Colon (tissue), 2 donors: ENCODE results near the gene NOP58.
"Not testable (repeated sequence)": the region's sequence is repeated elsewhere in the genome, so short reads cannot be mapped to it uniquely, and the experiment has no call there.

Experiments used
- FAIRE-seq: peaks from 2 replicates; lab custom pipeline; 2012; peaks lifted over from hg19 to GRCh38; lab: Jason Lieb, UNC
- donor health status: control.
- donor health status: control.

NOP58 gene, protein sequence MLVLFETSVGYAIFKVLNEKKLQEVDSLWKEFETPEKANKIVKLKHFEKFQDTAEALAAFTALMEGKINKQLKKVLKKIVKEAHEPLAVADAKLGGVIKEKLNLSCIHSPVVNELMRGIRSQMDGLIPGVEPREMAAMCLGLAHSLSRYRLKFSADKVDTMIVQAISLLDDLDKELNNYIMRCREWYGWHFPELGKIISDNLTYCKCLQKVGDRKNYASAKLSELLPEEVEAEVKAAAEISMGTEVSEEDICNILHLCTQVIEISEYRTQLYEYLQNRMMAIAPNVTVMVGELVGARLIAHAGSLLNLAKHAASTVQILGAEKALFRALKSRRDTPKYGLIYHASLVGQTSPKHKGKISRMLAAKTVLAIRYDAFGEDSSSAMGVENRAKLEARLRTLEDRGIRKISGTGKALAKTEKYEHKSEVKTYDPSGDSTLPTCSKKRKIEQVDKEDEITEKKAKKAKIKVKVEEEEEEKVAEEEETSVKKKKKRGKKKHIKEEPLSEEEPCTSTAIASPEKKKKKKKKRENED

DNA sequence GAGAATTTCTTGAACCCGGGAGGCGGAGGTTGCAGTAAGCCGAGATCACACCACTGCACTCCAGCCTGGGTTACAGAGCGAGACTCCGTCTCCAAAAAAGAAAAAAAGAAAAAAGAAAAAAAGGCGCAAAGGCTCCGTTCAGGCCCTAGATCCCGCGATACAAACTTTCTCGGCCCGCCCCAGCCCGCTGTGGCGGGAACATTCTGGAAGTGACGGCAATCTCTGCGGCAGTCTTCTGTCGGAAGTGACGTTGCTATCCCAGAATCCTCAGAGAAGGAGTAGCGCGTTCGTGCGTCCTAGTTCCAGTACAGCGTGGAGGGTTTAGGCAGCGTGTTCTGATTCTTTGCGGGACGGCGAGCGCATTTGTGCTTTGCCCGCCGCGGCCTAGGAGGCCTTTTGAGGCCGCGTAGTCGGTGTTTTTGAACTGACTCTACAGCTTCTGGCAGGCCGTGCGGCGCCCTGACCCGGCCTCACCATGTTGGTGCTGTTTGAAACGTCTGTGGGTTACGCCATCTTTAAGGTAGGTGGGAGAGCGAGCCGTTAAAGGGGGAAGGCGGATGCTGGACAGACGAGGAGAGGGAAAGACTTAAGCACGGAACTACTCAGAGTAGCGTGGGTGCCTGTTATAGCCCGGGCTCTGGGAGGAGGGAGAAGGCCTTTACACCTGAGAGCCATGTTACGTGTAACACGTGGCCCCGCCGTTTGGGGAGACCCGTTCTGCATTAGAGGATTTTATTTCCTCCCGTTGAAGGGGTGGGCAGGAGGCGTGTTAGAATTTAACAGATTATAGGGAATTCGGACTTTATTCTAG, at the start of gene NOP58:
Gene NOP58 (plus strand): TSS at position 297 of the 811 bp plus-strand sequence. CDS start 179 bp downstream, at position 476.
- FAIRE-seq, result no peak

DNA sequence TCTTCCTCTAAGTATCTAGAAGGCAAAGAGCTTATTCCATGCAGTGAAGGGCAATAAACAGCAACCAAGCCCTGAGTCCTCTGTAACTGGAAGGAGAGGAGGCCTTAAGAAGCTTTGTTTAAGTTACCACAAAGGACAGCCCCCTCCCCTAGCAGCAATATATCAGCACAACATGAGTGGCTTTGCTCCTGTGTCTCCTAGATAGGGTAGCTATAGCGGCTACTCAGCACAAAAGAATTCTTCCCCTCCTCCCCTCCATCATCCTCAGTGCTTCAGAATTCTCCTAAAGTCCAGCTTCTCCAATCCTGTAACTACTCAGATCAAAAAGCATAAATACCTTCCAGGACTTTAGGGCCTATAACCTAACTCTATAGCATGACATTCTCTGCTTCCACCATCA, 43.7 kb upstream of the NOP58 start:
- no peak for FAIRE-seq

DNA sequence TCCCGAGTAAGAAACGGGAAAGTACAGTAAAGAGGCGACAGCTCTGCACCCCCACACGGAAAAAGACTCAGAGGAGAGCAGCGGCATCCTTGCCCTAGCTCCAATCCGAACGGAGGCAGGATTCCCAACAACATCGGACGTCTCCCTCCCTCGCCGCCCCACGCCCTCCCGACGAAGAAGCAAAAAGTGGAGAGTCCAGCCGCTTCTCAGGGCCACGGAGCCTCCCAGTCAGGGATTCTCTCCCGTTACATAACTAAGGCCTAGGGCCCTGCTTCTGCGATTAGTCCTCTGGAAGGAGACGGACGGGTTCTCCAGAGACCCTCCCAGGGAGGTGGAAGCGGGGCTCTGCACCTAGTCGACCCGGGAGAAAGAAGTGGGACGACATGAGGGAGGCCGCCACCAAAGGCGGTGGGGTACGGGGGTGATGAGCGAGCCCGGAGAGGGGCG, 27.8 kb upstream of the NOP58 start:
- no peak for FAIRE-seq

DNA sequence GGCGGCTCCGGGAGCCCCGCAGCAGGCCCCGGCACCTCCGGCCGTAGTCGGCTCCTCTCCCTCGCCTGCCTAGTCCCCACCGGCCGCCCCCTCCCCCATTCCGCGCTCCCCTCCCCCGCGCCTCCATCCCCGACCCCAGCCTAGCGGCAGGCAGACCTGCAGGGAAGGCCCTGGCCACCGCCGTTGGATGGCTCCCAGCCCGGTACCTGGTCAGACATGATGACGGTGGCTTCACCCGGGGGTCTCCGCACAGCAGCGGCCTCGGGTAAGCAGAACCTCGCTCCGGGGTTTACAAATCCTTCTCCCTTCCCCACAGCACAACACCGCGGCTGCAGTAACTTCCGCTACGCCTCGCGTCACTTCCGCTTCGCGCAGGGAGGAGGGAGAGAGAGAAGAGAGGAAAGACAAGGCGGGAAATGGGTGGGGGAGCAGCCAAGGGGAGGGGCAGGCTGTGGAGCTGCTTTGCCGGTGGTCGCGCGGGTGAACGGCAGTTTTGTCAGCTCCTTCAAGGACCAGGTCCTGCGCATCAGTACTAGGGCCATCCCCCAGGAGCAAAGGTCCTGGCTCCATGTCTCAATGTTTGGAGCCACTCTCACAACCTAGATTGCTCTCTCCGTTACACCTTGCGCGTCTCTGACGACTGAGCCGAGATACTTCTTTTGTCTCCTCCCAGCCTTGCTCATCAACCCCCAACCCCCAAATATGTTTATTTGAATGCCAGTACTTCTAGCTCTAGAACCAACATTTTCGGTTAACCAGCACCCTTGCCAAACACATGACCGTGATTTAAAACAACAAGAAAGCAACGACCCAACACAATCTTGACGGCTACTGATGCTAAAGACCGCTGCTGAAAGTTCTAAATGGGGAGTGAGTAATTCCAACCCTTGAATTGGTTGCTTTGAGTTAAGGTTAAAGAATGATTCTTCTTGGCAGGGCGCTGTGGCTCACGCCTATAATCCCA, 27.0 kb upstream of the NOP58 start, which contains the start of gene SUMO1:
Gene SUMO1 (minus strand): TSS at position 364 of the 964 bp plus-strand sequence. CDS start 146 bp downstream, at position 218.
- FAIRE-seq, result no peak

DNA sequence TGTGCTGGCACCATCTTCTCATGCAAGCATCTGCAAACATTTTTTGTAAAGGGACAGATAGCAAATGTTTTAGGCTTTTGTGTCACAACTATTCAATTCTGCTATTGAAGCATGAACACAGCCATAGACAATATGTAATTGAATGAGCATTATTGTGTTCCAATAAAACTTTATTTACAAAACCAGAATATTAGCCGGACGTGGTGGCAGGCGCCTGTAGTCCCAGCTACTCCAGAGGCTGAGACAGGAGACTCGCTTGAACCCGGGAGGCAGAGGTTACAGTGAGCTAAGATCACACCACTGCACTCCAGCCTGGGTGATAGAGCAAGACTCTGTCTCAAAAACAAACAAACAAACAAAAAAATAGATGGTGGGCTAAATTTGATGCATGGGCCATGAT, 17.9 kb upstream of the NOP58 start:
- not testable (repeated sequence) for FAIRE-seq

DNA sequence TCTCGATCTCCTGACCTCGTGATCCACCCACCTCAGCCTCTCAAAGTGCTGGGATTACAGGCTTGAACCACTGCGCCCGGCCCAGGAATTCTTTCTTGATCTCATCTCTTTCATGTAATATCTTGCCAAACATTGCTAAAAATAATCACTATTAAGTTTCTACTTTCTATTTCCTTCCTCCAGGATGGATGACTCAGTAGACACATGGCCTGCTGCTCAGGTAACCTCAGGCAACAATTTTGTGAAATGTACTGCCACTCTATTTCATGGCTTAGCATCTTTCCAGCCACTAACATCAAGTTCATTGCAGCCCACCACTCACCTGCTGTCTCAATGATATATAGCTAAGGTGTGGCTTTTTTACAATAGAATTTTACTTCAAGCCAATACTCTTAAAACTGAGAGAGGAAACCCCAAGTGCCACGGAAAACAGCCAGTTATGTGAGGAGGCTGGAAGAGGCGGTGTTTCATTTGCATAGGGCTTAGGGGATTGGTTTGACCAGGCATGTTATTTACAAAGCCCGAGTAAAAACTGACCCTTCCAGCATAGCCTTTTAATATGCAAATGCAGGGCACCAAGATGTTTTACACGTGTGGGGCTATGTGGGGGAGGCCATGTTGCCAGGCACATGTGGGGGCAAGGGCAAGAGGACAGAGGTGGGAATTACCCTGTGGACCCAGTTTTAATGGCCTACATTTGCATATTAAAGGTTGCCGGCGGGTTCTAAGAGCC, 15.9 kb upstream of the NOP58 start:
- FAIRE-seq, result no peak

DNA sequence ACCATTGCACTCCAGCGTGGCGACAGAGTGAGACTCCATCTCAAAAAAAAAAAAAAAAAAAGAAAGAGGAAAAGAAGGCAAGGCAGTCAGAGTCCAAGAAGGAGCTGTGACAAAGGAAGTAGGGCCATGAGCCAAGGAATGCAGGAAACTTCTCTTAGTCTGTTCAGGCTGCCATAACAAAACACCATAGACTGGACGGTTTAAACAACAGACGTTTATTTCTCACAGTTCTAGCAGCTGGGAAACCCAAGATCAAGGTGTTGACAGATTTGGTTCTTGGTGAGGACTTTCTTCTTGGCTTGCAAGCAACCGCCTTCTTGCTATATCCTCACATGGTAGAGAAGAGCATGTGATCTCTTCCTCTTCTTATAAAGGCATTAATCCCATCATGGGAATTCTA, 14.1 kb upstream of the NOP58 start:
- FAIRE-seq, result no peak

DNA sequence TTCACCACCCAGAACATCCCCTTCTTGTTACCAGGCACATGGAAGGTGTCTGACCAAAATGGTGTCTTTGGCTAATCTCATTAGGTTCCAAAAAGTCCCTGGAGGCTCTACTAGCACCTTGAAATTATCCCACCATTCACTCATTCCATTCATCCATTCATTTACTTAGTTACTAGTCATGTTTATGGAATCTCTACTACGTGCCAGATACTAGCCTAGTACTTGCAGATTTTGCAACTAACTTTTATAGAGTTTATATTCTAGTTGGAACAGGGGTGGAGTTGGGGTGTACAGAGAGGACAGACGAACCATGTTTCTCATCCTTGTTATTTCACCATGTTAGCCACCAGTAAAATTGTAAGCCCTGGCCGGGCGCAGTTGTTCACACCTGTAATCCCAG, 4.0 kb upstream of the NOP58 start:
- FAIRE-seq, result no peak

DNA sequence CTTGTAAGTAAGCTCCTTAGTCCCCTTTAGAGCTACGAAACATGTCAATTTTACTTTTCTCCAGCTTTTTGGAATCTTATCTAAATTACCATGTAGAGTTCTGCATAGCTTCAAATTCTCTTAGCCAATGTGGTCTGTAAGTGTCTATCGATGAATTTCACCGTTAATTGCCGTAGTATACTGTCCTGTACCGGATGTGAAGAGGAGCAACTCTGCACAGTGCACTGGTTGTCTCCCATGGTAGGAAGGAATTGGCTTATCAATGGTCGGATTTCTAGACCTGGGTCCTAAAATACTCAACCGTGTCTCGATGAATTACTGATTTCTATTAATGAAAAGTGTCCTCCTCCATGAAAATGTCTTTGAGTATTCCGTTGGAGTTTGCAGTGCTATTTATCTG, 1.9 kb downstream of the NOP58 start:
- no peak for FAIRE-seq

DNA sequence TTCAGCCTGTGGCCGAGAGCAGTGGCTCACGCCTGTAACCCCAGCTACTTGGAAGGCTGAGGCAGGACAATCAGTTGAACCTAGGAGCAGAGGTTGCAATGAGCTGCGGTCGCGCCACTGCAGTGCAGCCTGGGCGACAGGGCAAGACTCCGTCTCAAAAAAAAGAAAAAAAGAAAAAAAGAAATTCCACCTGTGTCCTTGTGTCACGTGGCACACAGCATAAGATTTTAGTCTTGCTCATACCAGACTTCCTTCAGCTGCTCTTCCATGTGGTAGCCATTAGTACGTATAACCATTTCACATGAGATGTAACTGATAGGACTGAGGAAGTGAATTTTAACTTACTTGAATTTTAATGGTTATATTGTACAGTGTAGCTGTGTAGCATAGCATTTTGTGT, 4.0 kb downstream of the NOP58 start:
- FAIRE-seq, result no peak

DNA sequence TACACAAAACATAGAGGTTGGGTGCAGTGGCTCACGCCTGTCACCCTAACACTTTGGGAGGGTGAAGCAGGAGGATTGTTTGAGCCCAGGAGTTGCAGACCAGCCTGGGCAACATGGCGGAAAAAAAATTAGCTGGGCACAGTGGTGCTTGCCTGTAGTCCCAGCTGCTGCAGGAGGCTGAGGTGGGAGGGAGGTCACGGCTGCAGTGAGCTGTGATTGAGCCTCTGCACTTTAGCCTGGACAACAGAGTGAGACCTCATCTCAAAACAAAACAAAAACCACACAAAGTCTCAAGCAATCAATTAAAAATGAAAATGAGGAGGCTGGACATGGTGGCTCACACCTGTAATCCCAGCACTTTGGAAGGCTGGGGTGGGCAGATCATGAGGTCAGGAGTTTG, 4.9 kb downstream of the NOP58 start:
- no peak for FAIRE-seq

DNA sequence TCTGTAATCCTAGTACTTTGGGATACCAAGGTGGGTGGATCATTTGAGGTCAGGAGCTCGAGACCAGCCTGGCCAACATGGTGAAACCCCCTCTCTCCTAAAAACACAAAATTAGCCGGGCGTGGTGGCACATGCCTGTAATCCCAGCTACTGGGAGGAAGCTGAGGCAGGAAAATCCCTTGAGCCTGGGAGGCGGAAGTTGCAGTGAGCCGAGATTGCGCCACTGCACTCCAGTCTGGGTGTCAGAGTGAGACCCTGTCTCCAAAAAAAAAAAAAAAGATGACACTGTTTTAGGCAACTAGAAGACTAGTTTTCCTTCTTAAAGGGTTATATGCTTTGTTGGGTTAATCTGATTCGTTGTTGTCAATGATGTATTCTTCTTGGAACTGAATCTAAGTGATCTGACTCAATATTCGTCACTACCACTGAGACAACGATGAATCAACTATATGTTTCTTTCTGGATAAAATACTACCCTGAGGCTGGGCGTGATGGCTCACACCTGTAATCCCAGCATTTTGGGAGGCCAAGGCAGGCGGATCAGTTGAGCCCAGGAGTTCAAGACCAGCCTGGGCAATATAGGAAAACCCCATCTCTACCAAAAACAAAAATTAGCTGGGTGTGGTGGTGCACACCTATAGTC, 10.6 kb downstream of the NOP58 start:
- not testable (repeated sequence) for FAIRE-seq

DNA sequence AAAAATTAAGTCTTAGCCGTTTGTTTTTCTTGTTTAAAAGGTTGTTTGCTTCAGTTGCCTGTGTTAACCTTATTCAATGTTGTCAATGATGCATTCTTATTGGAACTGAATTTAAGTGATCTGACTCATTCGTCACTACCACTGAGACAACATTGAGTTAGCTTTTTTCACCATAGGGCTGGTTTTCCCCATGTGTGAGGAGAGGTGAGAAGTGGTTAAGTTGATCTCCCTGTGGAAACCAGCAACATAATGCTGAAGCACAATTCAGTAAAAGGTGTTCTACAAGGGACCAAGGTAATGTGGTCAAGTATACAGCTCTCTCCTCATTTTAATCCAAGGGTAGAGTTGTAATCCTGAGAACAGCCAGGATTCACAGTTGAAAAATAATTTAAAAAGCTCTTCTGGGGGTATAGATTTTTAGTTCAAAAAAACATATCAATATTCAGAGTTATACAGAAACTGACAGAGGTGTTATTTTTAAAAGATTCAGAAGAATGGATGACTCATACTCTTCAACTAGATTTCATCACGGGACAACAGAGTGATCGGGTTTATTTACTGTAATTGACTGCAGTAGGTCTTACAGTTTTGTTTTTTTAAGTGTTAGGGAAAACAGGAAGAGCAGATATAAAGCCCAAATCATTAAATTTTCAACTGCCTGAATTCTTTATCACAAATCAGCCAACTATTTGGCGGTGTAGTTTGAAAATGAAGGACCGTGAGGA, 12.6 kb downstream of the NOP58 start:
- no peak for FAIRE-seq

DNA sequence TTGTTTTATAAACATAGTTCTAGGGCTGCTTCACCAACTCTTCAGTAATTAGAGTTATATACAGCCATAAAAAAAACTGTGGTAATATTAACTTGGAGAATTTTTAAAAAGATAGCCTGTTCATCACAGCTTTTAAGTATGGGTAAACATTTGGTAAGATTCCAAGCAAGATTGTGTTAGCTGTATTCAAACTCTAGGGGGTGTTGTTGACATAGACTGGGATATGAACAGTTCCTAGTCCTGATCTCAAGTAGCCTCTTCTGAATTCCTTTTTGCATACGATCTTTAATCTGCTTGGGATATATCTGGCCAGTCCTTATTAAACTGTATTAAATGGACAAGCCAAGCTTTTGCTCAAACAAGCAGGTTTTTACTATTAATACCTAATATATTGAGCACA, 13.4 kb downstream of the NOP58 start:
- FAIRE-seq, result no peak

DNA sequence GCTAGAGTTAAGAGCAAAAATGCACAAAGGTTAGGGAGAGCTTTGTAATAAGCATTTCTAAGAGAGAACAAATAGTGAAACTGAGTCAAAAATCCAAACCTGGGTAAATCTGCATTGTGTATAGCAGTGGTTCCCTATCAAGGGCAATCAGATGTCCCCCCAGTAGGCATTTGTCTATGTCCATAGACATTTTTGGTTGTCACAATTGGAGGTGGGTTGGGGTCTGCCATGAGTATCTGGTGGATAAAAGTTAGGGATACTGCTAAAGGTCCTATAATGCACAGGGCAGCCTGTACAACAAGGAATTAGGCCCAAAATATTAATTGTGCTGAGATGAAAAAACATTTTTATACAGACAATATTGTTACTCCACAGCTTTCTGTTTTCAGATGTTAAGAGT, 21.0 kb downstream of the NOP58 start:
- FAIRE-seq, result no peak

DNA sequence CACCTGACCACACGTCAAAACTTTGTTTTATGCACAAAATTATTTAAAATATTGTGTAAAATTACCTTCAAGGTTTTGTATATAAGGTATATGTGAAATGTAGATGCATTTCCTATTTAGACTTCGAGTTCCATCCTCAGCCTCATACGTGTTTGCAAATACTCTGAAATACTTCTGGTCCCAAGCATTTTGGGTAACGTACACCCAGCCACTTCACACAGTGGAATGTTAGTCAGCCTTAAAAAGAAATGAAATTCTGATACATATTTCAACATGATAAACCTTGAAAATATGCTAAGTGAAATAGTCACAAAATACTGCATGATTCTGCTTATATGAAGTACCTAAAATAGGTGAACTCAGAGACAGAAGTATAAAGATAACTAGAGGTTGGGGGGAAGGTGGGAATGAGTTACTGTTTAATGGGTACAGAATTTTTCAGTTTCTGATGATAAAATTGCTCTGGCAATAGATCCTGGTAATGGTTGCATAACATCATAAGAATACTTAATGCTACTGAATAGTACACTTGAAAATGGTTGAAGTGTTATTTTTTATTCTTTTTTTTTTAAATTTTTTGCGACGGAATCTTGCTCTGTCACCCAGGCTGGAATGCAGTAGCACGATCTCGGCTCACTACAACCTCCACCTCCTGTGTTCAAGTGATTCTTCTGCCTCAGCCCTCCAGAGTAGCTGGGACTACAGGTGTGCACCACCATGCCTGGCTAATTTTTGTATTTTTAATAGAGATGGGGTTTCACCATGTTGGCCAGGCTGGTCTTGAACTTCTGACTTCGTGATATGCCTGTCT, 24.0 kb downstream of the NOP58 start:
- no peak for FAIRE-seq

DNA sequence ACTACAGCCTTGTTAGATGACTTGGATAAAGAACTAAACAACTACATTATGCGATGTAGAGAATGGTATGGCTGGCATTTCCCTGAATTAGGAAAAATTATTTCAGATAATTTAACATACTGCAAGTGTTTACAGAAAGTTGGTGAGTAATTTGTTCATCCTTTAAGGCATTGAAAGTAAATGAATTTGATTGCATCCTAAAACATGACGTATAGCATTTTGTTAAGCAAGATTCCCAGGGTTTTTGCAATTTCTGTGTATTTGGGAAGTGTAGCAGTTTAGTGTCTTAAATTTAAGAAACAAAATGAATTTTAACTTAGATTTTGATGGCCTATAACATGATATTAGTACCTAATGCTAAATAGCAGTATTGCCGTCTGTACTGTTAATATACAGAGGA, 24.8 kb downstream of the NOP58 start:
- no peak for FAIRE-seq

DNA sequence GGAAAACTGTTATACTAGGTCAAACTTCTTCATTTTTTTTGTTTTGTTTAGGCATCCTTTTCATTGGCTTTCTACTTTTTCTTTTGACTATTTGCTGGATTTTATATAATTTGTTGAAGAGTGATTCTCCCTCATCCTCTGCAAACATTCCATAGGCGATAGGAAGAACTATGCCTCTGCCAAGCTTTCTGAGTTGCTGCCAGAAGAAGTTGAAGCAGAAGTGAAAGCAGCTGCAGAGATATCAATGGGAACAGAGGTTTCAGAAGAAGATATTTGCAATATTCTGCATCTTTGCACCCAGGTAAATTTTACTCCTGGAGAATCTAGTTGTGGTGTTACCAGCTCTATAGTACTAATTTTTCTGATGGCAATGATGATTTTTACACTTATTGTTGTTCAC, 25.4 kb downstream of the NOP58 start:
- FAIRE-seq, result no peak

DNA sequence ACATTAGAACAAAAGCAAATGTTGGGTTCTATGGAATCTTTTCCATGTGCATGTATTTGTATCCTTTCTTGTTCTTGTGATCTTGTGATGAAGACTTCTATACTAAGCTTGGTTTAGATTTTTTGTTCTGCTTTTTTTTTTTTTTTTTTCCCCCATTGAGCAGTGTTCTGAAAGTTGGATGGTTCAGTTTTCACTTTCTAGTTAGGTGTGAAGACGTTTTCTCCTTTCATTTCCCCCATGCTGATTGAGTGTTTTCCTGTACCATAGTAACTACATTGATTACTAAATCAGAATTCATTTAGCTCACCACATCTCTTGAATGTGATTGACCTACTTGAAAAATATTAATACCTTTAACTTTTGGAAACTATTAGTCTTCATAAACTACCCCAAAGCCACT, 34.1 kb downstream of the NOP58 start:
- FAIRE-seq, result no peak
